Liver (tissue), 3 donors: ENCODE data around the gene ASB8.

ENCODE experiments used
- CTCF ChIP-seq: fragments of 150-350 bp; IDR thresholded peaks from 2 replicates; pipeline ENCODE4 v1.5.1; 2017; ENCODE audit warnings: improper control_type of control experiment, low read depth, low read length; ENCODE audit not compliant: missing input control
- SP1 ChIP-seq: IDR thresholded peaks from 2 replicates; pipeline ENCODE4 v1.6.1; 2018; ENCODE audit warnings: antibody characterized with exemption, mild to moderate bottlenecking
- TF ChIP-seq, protein P1 (sequence below): IDR thresholded peaks from 2 replicates; pipeline ENCODE4 v1.6.1; 2016; ENCODE audit warnings: antibody characterized with exemption
- donor health status: healthy.
- donor health status: healthy.

- TF ChIP-seq, protein P1, sequence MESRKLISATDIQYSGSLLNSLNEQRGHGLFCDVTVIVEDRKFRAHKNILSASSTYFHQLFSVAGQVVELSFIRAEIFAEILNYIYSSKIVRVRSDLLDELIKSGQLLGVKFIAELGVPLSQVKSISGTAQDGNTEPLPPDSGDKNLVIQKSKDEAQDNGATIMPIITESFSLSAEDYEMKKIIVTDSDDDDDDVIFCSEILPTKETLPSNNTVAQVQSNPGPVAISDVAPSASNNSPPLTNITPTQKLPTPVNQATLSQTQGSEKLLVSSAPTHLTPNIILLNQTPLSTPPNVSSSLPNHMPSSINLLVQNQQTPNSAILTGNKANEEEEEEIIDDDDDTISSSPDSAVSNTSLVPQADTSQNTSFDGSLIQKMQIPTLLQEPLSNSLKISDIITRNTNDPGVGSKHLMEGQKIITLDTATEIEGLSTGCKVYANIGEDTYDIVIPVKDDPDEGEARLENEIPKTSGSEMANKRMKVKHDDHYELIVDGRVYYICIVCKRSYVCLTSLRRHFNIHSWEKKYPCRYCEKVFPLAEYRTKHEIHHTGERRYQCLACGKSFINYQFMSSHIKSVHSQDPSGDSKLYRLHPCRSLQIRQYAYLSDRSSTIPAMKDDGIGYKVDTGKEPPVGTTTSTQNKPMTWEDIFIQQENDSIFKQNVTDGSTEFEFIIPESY, result no peak
- TF ChIP-seq SP1 (no peak), CTCF (no peak)
Observed at GRCh38 chr12:48128800-48129199, 28.5 kb downstream of the ASB8 start.
